GM19240 (cell line): ENCODE data around the gene SLCO4A1.

Source experiments
- DNase-seq: peaks from one replicate; pipeline ENCODE4 v3.0.0; 2011; ENCODE audit warnings: low spot score; ENCODE audit not compliant: insufficient read length

The SLCO4A1 gene

GRCh38 chr20:62664019-62664971, 22.0 kb downstream of the SLCO4A1 start:
- DNase-seq: no peak

DNA sequence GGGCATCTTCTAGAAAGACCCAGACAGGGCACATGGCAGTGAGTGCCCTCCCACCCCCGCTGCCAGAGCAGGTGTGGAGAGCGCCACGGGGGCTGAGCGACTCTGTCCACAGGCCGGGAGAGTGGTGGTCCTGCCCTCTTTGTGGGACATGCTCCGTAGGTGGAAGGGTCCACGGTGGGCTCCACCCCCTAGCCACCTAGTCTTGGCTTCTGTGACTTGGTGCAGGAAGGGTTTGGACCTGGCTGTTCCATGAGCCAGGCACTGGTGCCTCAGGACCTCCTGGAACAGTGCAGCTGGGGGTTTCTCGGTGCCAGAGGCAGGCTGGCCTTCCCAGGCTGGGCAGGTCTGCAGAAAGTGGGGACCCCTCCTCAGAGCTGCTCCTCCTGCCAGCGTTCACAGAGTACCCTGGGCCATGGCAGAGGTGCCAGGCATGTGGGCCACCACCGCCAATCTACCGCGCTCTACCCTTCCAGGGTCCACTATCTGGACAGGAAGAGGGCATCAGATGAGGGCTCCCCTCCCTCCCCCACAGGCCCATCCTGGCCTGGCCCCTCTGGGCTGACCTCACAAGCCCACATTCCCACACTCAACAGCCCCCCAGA, 23.0 kb downstream of the SLCO4A1 start:
- no peak for DNase-seq

GRCh38 chr20:62665826-62666735, 23.8 kb downstream of the SLCO4A1 start:
- no peak for DNase-seq

DNA sequence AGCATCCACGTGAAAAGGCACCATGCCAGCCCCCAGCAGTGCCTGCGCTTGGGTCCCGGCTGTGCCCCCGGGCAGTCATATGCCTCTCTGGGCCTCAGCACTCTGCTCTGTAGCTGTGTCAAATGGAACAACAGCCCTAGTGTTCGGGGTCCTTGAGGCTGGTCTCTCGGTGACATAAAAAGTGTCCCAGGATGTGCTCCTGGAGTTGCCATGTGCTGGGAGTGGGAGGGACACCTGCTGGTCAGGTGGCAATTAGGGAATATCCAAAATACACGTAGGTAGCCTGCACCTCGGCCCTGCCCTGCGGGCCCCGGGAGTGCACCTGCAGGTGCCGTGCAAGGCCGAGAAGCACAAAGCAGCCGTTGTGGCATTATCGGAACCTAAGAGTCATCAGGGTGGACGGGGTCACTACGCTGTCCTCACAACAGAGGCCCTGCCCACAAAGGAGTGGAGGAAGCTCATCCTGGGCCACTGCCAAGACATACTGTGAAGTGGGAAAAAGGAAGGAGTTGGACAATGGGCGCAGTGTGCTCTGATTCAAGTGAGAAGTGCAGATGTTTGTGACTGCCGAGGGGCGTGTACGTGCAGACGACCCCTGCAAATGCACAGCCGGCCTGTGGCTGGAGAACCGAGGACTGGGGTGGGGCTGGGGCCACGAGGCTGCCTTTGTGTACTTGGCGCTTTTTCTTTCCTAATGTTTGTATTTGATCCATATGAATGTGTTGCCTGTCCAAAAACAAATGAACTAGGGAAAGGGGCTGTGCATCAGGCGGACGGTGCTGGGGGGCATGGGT, 24.6 kb downstream of the SLCO4A1 start:
- DNase-seq: no peak

GRCh38 chr20:62667530-62668440, 25.5 kb downstream of the SLCO4A1 start:
- no peak for DNase-seq

DNA sequence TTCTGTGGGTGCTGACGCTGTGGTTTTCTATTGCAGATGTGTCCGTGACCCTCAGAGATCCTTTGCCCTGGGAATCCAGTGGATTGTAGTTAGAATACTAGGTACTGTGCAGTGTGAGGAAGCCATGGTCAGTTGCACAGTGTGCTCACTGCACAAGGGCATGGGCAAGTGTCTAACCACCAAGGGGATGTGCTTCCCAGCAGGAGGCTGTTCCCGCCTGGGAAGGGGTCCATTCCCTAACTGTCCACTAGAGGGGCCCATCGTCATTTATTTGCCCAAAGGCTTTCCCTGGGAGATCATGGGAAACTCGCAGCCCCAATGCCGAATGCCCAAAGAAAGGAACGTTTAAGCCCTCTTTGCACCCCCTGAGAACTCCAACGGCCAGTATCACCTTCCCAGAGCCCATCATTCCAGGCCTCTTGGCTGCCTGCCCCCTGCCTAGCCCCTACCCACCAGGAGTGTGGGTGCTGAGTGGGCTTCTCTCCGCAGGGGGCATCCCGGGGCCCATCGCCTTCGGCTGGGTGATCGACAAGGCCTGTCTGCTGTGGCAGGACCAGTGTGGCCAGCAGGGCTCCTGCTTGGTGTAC, 26.2 kb downstream of the SLCO4A1 start:
- peak; percentile 65 for DNase-seq

GRCh38 chr20:62669249-62669648, 26.9 kb downstream of the SLCO4A1 start:
- no peak for DNase-seq

DNA sequence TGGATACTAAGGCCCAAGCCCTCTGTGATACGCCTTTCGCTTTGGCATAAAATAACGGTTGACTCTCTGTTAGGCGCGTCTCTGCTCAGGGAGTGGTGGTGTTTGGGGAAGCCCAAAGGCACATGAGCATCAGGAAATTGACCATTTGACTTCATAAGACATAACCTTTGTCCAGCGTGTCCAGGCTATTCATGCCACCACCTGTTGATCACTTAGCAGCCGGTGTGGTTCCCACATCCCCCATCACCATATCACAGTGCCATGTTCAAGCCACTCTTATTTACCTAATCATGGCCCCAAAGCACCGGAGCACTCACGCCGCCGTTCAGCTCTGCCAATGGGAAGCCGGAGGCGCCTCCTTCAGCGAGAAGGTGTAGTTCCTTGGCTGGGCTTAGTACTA, 27.9 kb downstream of the SLCO4A1 start:
- no peak for DNase-seq

GRCh38 chr20:62670998-62671397, 28.7 kb downstream of the SLCO4A1 start:
- no peak for DNase-seq

DNA sequence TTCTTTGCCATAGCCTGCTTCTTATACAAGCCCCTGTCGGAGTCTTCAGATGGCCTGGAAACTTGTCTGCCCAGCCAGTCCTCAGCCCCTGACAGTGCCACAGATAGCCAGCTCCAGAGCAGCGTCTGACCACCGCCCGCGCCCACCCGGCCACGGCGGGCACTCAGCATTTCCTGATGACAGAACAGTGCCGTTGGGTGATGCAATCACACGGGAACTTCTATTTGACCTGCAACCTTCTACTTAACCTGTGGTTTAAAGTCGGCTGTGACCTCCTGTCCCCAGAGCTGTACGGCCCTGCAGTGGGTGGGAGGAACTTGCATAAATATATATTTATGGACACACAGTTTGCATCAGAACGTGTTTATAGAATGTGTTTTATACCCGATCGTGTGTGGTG, 29.5 kb downstream of the SLCO4A1 start:
- DNase-seq: no peak

DNA sequence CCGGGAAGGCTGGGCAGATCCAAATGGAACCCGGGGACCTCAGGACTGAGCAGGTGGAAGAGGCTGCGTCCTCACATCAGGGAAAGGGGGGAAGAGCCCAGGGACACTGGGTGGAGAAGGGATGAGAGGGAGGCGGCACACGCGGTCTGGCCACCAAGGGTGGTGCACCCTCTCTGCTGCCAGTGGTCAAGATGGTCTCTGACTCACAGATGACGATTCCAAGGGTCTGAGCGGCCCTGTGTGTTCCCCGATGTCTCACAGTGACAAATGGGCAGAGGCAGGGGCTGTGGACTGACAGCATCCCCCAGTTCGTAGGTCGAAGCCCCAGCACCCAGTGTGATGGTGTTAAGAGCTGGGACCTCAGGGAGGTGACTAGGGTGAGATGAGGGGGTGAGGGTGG, 32.1 kb downstream of the SLCO4A1 start:
- no peak for DNase-seq

DNA sequence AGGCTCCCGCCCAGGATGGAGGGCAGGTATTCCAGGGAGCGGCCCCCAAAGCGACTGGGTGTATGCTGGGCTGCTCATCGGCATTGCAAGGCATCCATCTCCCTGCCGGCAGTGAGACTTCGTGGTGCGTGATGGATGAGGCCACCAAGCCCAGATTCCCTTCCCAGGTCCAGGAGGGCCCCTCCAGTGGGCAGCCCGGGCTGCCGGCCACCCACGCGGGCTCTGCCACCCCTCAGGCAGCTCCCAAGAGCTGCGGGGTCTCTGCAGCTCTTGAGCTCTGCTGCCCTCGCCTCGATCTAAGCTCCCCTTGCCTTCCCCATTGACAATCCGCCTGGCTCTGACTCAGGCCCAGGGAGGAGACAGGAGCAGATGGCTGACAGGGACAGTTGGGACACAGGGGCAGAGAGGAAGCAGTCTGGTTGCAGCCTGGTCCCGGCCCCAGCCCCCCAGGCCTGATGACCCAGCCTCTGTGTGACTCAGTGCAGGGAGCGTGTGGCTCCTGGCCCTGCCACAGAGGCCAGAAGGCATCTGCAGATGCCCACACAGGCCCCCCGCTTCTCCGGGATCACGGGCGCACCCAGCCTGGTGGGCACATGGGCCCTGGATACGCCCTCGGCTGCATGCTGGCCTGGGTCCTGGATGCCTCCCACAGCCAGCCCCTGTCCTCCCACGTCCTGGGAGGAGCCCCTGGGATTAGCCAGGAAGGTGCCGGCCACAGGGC, 33.0 kb downstream of the SLCO4A1 start:
- DNase-seq: no peak

DNA sequence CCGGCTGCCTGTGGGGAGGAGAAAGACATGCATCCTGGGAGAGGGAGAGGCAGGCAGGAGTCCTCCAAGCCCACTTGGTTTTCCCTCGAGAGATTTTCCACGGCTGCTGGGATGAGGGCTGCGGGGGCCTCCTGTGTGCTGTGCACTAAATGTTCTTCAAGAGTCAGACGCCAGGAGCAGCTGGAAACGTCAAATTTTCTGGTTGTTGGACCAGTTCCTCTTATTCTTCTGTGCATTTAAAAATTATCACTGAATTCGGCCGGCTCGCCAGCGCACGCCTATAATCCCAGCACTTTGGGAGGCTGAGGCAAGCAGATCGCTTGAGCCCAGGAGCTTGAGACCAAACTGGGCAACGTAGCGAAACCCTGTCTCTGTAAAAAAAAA, 33.6 kb downstream of the SLCO4A1 start:
- DNase-seq: no peak

GRCh38 chr20:62676976-62677375, 34.7 kb downstream of the SLCO4A1 start:
- DNase-seq: no peak

GRCh38 chr20:62677678-62678077, 35.4 kb downstream of the SLCO4A1 start:
- no peak for DNase-seq

DNA sequence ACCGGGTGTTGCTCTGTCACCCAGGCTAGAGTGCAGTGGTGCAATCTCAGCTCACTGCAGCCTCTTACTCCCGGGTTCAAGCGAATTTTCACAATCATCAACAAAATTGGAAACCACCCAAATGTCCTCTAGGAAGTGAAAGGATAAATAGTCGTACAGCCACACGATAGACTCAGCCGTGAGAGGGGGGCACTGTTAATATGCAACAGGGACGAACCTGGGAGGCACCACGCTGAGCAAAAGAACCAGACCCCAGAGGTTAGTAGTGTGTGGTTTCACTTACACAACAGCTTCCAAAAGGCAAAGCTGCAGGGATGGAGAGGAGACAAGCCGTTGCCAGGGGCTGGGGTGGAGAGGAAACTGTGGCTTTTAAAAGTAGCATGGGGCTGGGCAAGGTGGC, 36.2 kb downstream of the SLCO4A1 start:
- no peak for DNase-seq

- no peak for DNase-seq
Measured at GRCh38 chr20:62679978-62680589, 37.8 kb downstream of the SLCO4A1 start.

DNA sequence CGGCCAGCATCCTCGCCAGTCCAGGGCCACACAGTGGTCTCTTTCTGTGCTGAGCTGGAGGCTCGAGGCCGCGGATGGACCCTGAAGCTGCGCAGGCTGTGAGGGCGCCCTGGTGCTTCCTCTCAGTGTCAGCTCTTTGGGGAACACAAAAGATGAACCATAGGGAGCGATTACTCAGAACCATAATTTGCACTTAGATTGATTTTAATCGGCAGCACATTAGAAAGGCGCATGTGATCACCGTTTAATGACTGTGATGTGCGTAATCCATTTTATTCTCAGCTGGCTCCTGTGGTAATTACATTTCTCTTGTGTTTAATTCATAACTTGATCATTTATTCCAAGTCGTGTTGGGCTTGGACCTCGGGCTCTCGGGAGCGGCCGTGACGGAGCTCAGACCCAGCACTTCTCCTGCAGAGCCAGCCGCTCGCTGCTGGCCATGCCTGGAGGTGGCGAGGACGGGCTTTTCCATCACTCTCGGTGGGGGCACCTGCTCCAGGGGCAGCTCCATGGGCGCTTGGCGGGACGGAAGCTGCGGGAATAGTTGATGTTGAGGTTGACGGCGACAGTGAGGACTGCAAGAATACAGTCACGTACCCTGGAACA, 40.7 kb downstream of the SLCO4A1 start:
- no peak for DNase-seq
